Activated T-cell treated with anti-CD3 and anti-CD28 coated beads, Interleukin-2, amount 50 U/mL, for 1 hour (primary cell): ENCODE measurements around the gene TNXB.
"Not testable (repeated sequence)": the region's sequence is repeated elsewhere in the genome, so short reads cannot be mapped to it uniquely, and the experiment has no call there.

Experiments used
- DNase-seq: peaks from one replicate; pipeline ENCODE4 v3.0.0-alpha.2; 2020

TNXB gene

GRCh38 chr6:32144238-32144637 lies 35.1 kb upstream of the TNXB start:
- DNase-seq, result not testable (repeated sequence)

- DNase-seq, result no peak
Measured at GRCh38 chr6:32140420-32141046, 31.4 kb upstream of the TNXB start.

- no peak for DNase-seq
Measured at GRCh38 chr6:32139590-32139989, 30.5 kb upstream of the TNXB start.

- no peak for DNase-seq
Measured at GRCh38 chr6:32137454-32137853, 28.3 kb upstream of the TNXB start.

GRCh38 chr6:32133786-32134185 lies 24.6 kb upstream of the TNXB start:
- no peak for DNase-seq

- no peak for DNase-seq
Measured at GRCh38 chr6:32132110-32132509, 23.0 kb upstream of the TNXB start.

- DNase-seq, result no peak
Measured at GRCh38 chr6:32131439-32131948, 22.4 kb upstream of the TNXB start.

GRCh38 chr6:32129297-32130088 lies 20.4 kb upstream of the TNXB start:
- DNase-seq, result no peak

GRCh38 chr6:32128751-32129296 lies 19.7 kb upstream of the TNXB start:
- DNase-seq, result no peak

- peak; percentile 88 for DNase-seq
Measured at GRCh38 chr6:32127717-32128592, 18.8 kb upstream of the TNXB start, which contains the start of gene ATF6B. TSS of gene ATF6B (minus strand) at chr6:32128246. CDS start at chr6:32128207, 39 bp downstream.

GRCh38 chr6:32127409-32127716 lies 18.2 kb upstream of the TNXB start:
- DNase-seq, result no peak

GRCh38 chr6:32126880-32127279 lies 17.7 kb upstream of the TNXB start:
- DNase-seq, result no peak

- no peak for DNase-seq
Measured at GRCh38 chr6:32123681-32124080, 14.5 kb upstream of the TNXB start.

- no peak for DNase-seq
Measured at GRCh38 chr6:32120573-32121059, 11.5 kb upstream of the TNXB start.

- DNase-seq, result peak; percentile 75
Measured at GRCh38 chr6:32118782-32119628, 9.9 kb upstream of the TNXB start.

- no peak for DNase-seq
Measured at GRCh38 chr6:32117461-32117860, 8.3 kb upstream of the TNXB start.

- no peak for DNase-seq
Measured at GRCh38 chr6:32116674-32117073, 7.5 kb upstream of the TNXB start.

GRCh38 chr6:32115623-32116022 lies 6.5 kb upstream of the TNXB start:
- DNase-seq, result no peak

GRCh38 chr6:32114796-32115195 lies 5.7 kb upstream of the TNXB start:
- DNase-seq, result no peak

GRCh38 chr6:32113386-32114352 lies 4.5 kb upstream of the TNXB start:
- DNase-seq, result no peak
